AG04450 (cell line): ENCODE data around the gene TMIGD2. TPM values are rescaled to one million over a fixed set of nuclear protein-coding genes. Genes with fewer than 3 reads are reported as not detected.
A peak's percentile ranks its signal among the peaks of the same experiment; 100 is the strongest.
"Not testable (repeated sequence)": the region's sequence is repeated elsewhere in the genome, so short reads cannot be mapped to it uniquely, and the experiment has no call there.

Experiments used
- CTCF ChIA-PET: fragments of 300-600, 350-600 bp; formaldehyde crosslinking; extraction: SDS; loops from one replicate; lab custom pipeline; 2022; ENCODE audit warnings: antibody characterized with exemption, inconsistent platforms; lab: Charles Lee
- POLR2A ChIA-PET: fragments of 350-600 bp; formaldehyde crosslinking; extraction: SDS; loops from one replicate; lab custom pipeline; 2021; ENCODE audit warnings: antibody characterized with exemption, inconsistent platforms; lab: Yijun Ruan, JAX
- DNase-seq: peaks from one replicate; pipeline ENCODE4 v3.0.0-alpha.2; 2011; ENCODE audit warnings: low read depth, low spot score
- H3K27ac ChIP-seq: one replicate; pipeline ENCODE4 v1.5.1; 2012; ENCODE audit warnings: low read depth, low read length, control low read depth
- H3K27me3 ChIP-seq: one replicate; pipeline ENCODE4 v1.6.0; 2012; ENCODE audit warnings: low read length; ENCODE audit not compliant: control insufficient read depth, insufficient read depth
- H3K4me3 ChIP-seq: 2 replicates; pipeline ENCODE4 v1.5.1; 2011; ENCODE audit warnings: mild to moderate bottlenecking, low read depth, low read length, control low read depth
- H3K9me3 ChIP-seq: 2 replicates; pipeline ENCODE4 v1.5.1; 2012; ENCODE audit warnings: low read length; ENCODE audit not compliant: control insufficient read depth, insufficient read depth
- CTCF ChIP-seq: IDR thresholded peaks from 2 replicates; pipeline ENCODE4 v1.5.1; 2011; ENCODE audit warnings: low read depth, low read length, control low read depth, inconsistent platforms
- polyA plus RNA-seq: library from polyadenylated mRNA; depleted of rRNA; stranded (reverse); fragments of >200 nt; gene quantifications from 2 replicates; pipeline ENCODE4 v1.2.3, GENCODE V29; 2011; rRNA removed

Gene TMIGD2
- polyA plus RNA-seq, 1 experiment: not detected

GRCh38 chr19:4258181-4258580 is 44.0 kb downstream of the TMIGD2 start:
- ChIA-PET CTCF (interaction anchor here (1.4 kb wide), 1 partner anchor 95 kb away, joined by 3 read pairs; no protein-coding TSS in a partner anchor), POLR2A (interaction anchor here (1.1 kb wide), 1 partner anchor 39 kb away, joined by 4 read pairs; no protein-coding TSS in a partner anchor)
- H3K27me3 ChIP-seq: no peaks in the 10 kb centered on the region
- H3K4me3 ChIP-seq: no peak overlapping the region
- no peak for DNase-seq
- H3K27ac ChIP-seq: no peak overlapping the region
- no peak for TF ChIP-seq CTCF
- peaks cover 16% of the 10 kb centered on the region for H3K9me3 ChIP-seq

GRCh38 chr19:4257025-4257424 is 45.2 kb downstream of the TMIGD2 start:
- ChIA-PET POLR2A (no interaction called here), CTCF (no interaction called here)
- no peak for TF ChIP-seq CTCF
- no peak for DNase-seq
- no peak overlapping the region for H3K27ac ChIP-seq
- H3K27me3 ChIP-seq: no peaks in the 10 kb centered on the region
- H3K4me3 ChIP-seq: no peak overlapping the region
- peaks cover 16% of the 10 kb centered on the region for H3K9me3 ChIP-seq

- Histone ChIP-seq H3K4me3 (no peak overlapping the region), H3K27ac (no peak overlapping the region), H3K27me3 (no peaks in the 10 kb centered on the region), H3K9me3 (peaks cover 16% of the 10 kb centered on the region)
- no peak for DNase-seq
- POLR2A ChIA-PET: no interaction called here
- CTCF ChIA-PET: no interaction called here
- no peak; the same call in 1 of the 2 replicates for TF ChIP-seq CTCF
Measured at GRCh38 chr19:4256563-4256962, 45.6 kb downstream of the TMIGD2 start.

- DNase-seq: peak; percentile 99
- POLR2A ChIA-PET: interaction anchor here (0.5 to 1.5 kb wide), 7 partner anchors 10 to 388 kb away, joined by 3 to 6 read pairs (median 4); no protein-coding TSS in a partner anchor
- no peaks in the 10 kb centered on the region for H3K27me3 ChIP-seq
- peak within 1 kb of the TSS; percentile 90 for H3K4me3 ChIP-seq
- CTCF ChIA-PET: interaction anchor here (0.9 to 1.2 kb wide), 3 partner anchors 20 to 154 kb away, joined by 3 to 4 read pairs (median 4); partner anchors contain the start of gene SH3GL1
- H3K9me3 ChIP-seq: peaks cover under 1% of the 10 kb centered on the region
- TF ChIP-seq CTCF: peak; percentile 61
- peak within 1 kb of the TSS; percentile 98 for H3K27ac ChIP-seq
Measured at GRCh38 chr19:4246767-4247593, 55.2 kb downstream of the TMIGD2 start, which contains the start of gene YJU2. Gene YJU2 (plus strand): TSS chr19:4247080. CDS start chr19:4247147, 67 bp downstream.

GRCh38 chr19:4245938-4246337 is 56.3 kb downstream of the TMIGD2 start:
- H3K4me3 ChIP-seq, DNase-seq, H3K9me3 ChIP-seq, CTCF ChIA-PET, H3K27ac ChIP-seq, H3K27me3 ChIP-seq, POLR2A ChIA-PET: not testable (repeated sequence)

Other genes with a start within 250 kb of the TMIGD2 start
- gene ZBTB7A, start 235.5 kb downstream of the TMIGD2 start, polyA plus RNA-seq: 2.7 and 4.0 TPM in 2 replicates
- 65.1 and 104 TPM in 2 replicates for gene MAP2K2, start 178.3 kb downstream of the TMIGD2 start, polyA plus RNA-seq
- gene CREB3L3, start 148.8 kb downstream of the TMIGD2 start, polyA plus RNA-seq: not detected in 2 replicates
- gene SIRT6, start 119.8 kb downstream of the TMIGD2 start, polyA plus RNA-seq: 12.6 and 16.0 TPM in 2 replicates
- 0.10 and 0.11 TPM in 2 replicates for gene ANKRD24, start 119.7 kb downstream of the TMIGD2 start, polyA plus RNA-seq
- 1.1 and 1.3 TPM in 2 replicates for gene EBI3, start 72.9 kb downstream of the TMIGD2 start, polyA plus RNA-seq
- gene YJU2, start 55.3 kb downstream of the TMIGD2 start, polyA plus RNA-seq: 10.2 and 13.0 TPM in 2 replicates
- gene SHD, start 23.1 kb downstream of the TMIGD2 start, polyA plus RNA-seq: not detected in 2 replicates
- 6.8 and 8.9 TPM in 2 replicates for gene FSD1, start 2.2 kb upstream of the TMIGD2 start, polyA plus RNA-seq
- 5.3 and 7.4 TPM in 2 replicates for gene STAP2, start 36.4 kb upstream of the TMIGD2 start, polyA plus RNA-seq
- 5.1 and 6.5 TPM in 2 replicates for gene MPND, start 41.2 kb upstream of the TMIGD2 start, polyA plus RNA-seq
- gene SH3GL1, start 98.2 kb upstream of the TMIGD2 start, polyA plus RNA-seq: 40.2 and 57.9 TPM in 2 replicates
- 5.0 and 6.0 TPM in 2 replicates for gene CHAF1A, start 100.3 kb upstream of the TMIGD2 start, polyA plus RNA-seq
- 45.2 and 58.3 TPM in 2 replicates for gene UBXN6, start 155.4 kb upstream of the TMIGD2 start, polyA plus RNA-seq
- gene HDGFL2, start 169.9 kb upstream of the TMIGD2 start, polyA plus RNA-seq: 23.5 and 28.2 TPM in 2 replicates
- 0.07 and 0.11 TPM in 2 replicates for gene PLIN4, start 216.1 kb upstream of the TMIGD2 start, polyA plus RNA-seq
- gene PLIN5, start 232.8 kb upstream of the TMIGD2 start, polyA plus RNA-seq: not detected in 2 replicates
- gene LRG1, start 237.6 kb upstream of the TMIGD2 start, polyA plus RNA-seq: 0.05 and 0.07 TPM in 2 replicates